Bronchial epithelial cell (primary cell): ENCODE data around the gene NXPH2. TPM values are rescaled to one million over a fixed set of nuclear protein-coding genes. Genes with fewer than 3 reads are reported as not detected.

Source experiments
- DNase-seq: peaks from one replicate; pipeline ENCODE4 v3.0.0-alpha.2; 2010; ENCODE audit warnings: low read depth
- FAIRE-seq: peaks from 2 replicates; lab custom pipeline; 2011; peaks lifted over from hg19 to GRCh38; lab: Jason Lieb, UNC
- H3K27me3 ChIP-seq: 2 replicates; pipeline ENCODE4 v1.5.1; 2011; ENCODE audit warnings: low read length; ENCODE audit not compliant: control insufficient read depth, insufficient read depth
- H3K36me3 ChIP-seq: 2 replicates; pipeline ENCODE4 v1.5.1; 2011; ENCODE audit warnings: low read length; ENCODE audit not compliant: control insufficient read depth, insufficient read depth
- H3K4me3 ChIP-seq: 2 replicates; pipeline ENCODE4 v1.5.1; 2011; ENCODE audit warnings: mild to moderate bottlenecking, low read depth, low read length, control low read depth
- total RNA-seq: library from RNA; depleted of rRNA; stranded (reverse); fragments of >200 nt; gene quantifications from 2 replicates; pipeline ENCODE4 v1.2.1, GENCODE V29; 2014
- TF ChIP-seq, protein P1 (sequence below): IDR thresholded peaks from 2 replicates; pipeline ENCODE4 v1.5.1; 2011; ENCODE audit warnings: mild to moderate bottlenecking, moderate library complexity, low read length, control low read depth, inconsistent platforms; ENCODE audit not compliant: insufficient read depth, severe bottlenecking

The NXPH2 gene
- total RNA-seq, 1 donor from 2014 or later: not detected

DNA sequence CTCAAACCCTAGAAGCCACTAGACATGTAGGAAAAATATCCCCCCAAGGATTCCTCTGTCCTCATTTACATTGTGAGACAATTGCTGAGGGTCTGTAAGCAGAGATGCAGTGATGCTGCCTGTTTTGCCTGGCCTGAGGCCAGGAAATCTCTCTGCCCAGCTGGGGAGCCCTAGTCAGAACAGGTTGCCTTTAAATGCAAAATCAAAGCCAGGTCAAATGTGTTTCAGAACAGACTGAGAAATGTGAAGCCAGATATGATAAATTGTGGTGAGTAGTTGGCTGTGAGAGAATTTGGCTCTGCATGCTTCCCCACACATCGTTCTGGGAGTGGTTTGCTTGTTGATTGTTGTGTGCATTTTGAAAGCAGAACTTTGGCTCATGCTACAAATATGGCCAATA, 38.4 kb upstream of the NXPH2 start:
- no peak for DNase-seq
- H3K27me3 ChIP-seq: no peaks in the 10 kb centered on the region
- H3K4me3 ChIP-seq: no peak overlapping the region
- H3K36me3 ChIP-seq: no peaks in the 10 kb centered on the region
- no peak for FAIRE-seq
- TF ChIP-seq, protein P1, sequence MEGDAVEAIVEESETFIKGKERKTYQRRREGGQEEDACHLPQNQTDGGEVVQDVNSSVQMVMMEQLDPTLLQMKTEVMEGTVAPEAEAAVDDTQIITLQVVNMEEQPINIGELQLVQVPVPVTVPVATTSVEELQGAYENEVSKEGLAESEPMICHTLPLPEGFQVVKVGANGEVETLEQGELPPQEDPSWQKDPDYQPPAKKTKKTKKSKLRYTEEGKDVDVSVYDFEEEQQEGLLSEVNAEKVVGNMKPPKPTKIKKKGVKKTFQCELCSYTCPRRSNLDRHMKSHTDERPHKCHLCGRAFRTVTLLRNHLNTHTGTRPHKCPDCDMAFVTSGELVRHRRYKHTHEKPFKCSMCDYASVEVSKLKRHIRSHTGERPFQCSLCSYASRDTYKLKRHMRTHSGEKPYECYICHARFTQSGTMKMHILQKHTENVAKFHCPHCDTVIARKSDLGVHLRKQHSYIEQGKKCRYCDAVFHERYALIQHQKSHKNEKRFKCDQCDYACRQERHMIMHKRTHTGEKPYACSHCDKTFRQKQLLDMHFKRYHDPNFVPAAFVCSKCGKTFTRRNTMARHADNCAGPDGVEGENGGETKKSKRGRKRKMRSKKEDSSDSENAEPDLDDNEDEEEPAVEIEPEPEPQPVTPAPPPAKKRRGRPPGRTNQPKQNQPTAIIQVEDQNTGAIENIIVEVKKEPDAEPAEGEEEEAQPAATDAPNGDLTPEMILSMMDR: no peak

DNA sequence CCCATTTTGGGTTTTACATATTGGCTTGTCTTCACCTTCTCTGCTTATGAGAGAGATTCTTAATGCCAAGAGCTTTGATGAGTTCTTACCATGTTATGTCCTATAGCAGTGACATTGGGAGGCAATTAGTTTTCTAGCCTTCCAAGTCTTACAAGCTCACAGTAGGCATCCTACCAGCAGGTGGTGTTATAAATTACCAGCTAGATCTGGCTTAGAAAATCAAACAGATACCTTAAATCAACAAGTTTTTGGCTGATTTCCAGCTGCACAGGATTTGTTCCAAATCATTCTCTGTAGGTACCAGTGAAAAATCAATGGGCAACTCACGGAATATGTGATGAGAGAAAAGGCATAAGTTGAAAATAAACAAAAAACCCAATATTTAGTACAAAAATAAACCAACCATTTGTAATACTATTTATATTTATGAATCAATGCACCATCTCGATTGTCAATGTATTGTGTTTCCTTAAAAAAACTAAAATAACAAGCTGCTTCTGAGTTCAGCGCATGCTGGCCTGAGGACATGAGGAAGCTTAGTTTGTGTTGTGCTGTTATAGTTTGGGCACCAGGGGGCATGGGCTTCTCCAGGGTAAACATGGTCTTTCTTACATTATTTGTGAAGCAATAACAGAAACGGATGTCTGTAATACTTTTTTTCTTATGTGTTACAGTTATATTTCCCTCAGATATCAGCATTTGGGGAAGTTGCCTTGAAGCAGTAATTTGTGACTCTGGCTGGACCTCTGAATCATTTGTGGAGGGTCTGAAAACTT, 34.1 kb upstream of the NXPH2 start:
- no peak for FAIRE-seq
- Histone ChIP-seq H3K4me3 (no peak overlapping the region), H3K36me3 (no peaks in the 10 kb centered on the region), H3K27me3 (no peaks in the 10 kb centered on the region)
- DNase-seq: peak; percentile 18
- TF ChIP-seq, protein P1: no peak

DNA sequence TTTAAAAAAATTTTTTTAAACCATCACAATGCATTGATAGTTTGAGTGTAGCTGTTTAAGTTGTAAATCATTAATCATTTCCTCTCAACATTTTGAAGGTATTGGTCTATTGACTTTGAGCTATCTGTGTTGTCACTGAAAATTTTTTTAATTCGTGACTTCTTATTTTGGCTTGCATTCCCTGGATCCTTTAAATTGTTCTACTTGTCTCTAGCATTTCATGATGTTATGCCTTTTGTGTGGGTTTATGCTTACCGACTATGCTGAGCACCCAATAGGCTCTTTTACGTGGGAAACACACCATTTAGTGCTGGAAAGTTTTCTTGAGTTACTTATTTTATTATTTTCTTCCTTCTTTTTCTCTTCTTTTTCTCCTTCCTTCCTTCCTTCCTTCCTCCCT, 31.2 kb upstream of the NXPH2 start:
- no peaks in the 10 kb centered on the region for H3K27me3 ChIP-seq

DNA sequence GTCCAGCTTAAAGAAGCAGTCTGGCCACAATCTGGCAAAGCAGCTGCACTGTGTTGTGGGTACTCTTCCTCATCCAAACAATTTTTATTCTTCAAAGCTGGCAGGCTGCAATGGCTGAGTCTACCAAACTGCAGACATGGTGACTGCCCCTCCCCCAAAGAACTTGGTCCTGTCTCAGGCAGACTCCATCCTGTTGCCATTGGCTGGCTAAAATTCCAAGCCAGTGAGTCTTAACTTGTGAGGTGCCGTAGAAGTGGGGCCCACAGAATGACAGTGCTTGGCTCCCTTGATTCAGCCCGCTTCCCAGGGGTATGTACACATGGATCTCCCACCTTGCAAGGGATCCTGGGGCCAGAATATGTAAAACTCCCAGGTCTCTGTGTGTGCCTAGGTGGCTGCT, 14.5 kb upstream of the NXPH2 start:
- Histone ChIP-seq H3K4me3 (no peak overlapping the region), H3K36me3 (no peaks in the 10 kb centered on the region), H3K27me3 (no peaks in the 10 kb centered on the region)
- FAIRE-seq (no peak), DNase-seq (no peak)
- TF ChIP-seq, protein P1: no peak

More for the DNA sequence above, 31.2 kb upstream of the NXPH2 start:
- Histone ChIP-seq H3K36me3 (no peaks in the 10 kb centered on the region), H3K4me3 (no peak overlapping the region)
- TF ChIP-seq, protein P1: no peak
- FAIRE-seq (no peak), DNase-seq (no peak)

DNA sequence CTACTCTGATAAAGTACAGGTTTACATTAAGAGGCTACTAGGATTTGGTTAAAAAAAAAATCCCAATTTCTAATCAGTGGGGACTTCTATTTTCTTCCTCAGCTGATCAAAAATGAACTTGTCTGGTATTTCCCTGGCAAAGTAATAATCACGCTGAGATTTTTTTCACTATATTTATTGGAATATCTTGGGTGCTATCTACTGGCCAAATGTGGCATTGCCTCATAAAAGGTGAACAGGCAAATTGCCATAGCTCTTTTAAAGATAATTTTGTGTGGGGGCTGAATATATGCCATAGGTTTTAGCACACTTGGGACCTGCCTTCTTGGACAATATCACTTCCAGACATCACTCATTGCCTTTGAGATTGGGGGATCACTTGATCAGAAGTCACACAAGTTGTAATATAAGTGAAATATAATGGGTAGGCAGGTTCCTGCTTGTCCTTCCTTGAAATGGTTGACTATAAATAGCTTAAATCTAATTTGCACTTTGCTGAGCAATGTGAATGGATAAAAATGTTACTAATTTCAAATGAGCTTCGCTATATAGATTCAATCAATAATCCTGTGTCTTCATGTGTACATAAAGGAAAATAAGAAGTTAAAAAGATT, 7.0 kb upstream of the NXPH2 start:
- no peak for FAIRE-seq

More for the DNA sequence above, 7.0 kb upstream of the NXPH2 start:
- Histone ChIP-seq H3K36me3 (no peaks in the 10 kb centered on the region), H3K27me3 (peaks cover 2% of the 10 kb centered on the region), H3K4me3 (no peak overlapping the region)
- DNase-seq: peak; percentile 39
- TF ChIP-seq, protein P1: peak; percentile 59
